Measurements from ENCODE around the gene CPED1.

DNA sequence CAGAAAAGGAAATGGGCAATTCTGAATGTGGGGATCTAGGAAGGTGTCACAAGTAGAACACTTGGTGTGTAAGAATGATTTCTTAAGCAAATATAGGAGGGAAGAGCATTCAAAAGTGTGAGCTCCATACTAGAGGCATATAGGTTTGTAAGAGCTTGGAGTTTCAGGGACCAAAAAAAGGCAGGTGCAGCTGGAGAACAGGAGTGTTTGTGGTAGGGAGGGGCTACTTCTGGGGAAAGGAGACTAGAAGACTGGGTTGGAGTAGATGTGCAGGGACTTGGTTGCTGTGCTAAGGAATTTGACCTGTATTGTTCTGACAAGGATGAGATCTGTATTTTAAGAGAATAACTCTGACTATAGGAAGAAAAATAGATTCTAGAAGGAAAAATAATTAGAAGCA, 46.4 kb downstream of the CPED1 start:
- TF ChIP-seq POLR2AphosphoS5 (IDR thresholded peaks at IDR 0.05; ENCODE audit: borderline replicate concordance, low read depth, low read length) (no peak), EZH2 (IDR thresholded peaks at IDR 0.05) (no peak), FOXP2 (optimal IDR thresholded peaks at IDR 0.05; ENCODE audit: control extremely low read depth, extremely low read length, insufficient read depth) (no peak)
